Type B pancreatic cell (in vitro differentiated cells): ENCODE measurements around the gene SGIP1. TPM values are rescaled to one million over a fixed set of nuclear protein-coding genes. Genes with fewer than 3 reads are reported as not detected.

Experiments
- DNase-seq: peaks from one replicate; pipeline ENCODE4 v3.0.0; 2021; ENCODE audit warnings: mixed read lengths; ENCODE audit not compliant: unreplicated experiment; ENCODE audit errors: extremely low spot score
- H3K27ac Mint-ChIP-seq: 2 replicates; pipeline ENCODE4 v1.8.0; 2021; ENCODE audit warnings: mild to moderate bottlenecking, mixed read lengths
- H3K27me3 Mint-ChIP-seq: 2 replicates; pipeline ENCODE4 v1.8.0; 2021; ENCODE audit warnings: mixed read lengths
- H3K36me3 Mint-ChIP-seq: 2 replicates; pipeline ENCODE4 v1.8.0; 2021; ENCODE audit warnings: mixed read lengths
- H3K4me1 Mint-ChIP-seq: one replicate; pipeline ENCODE4 v1.8.0; 2021; ENCODE audit warnings: mixed read lengths; ENCODE audit not compliant: unreplicated experiment
- H3K4me3 Mint-ChIP-seq: 2 replicates; pipeline ENCODE4 v1.8.0; 2021; ENCODE audit warnings: mild to moderate bottlenecking, mixed read lengths
- H3K9me3 Mint-ChIP-seq: 2 replicates; pipeline ENCODE4 v1.8.0; 2021; ENCODE audit warnings: mixed read lengths
- CTCF ChIP-seq: fragments of 200-600 bp; sonication (generic); conservative IDR thresholded peaks from 2 replicates; pipeline ENCODE4 v1.5.0; 2021; ENCODE audit warnings: antibody characterized with exemption, mild to moderate bottlenecking
- total RNA-seq: library from RNA; stranded (reverse); gene quantifications from 2 replicates; pipeline ENCODE4 v1.2.1, GENCODE V29; 2021; ENCODE audit warnings: low replicate concordance

SGIP1 gene
- total RNA-seq, 1 donor from 2014 or later: 3.4 TPM

GRCh38 chr1:66648901-66649595, 115.1 kb downstream of the SGIP1 start:
- H3K4me3 Mint-ChIP-seq: no peak overlapping the region
- no peak for TF ChIP-seq CTCF
- H3K36me3 Mint-ChIP-seq: no peaks in the 10 kb centered on the region
- no peaks in the 10 kb centered on the region for H3K9me3 Mint-ChIP-seq
- H3K27ac Mint-ChIP-seq: no peak overlapping the region
- DNase-seq: no peak
- peaks cover 8% of the 10 kb centered on the region for H3K27me3 Mint-ChIP-seq
- no peaks in the 10 kb centered on the region for H3K4me1 Mint-ChIP-seq

- no peaks in the 10 kb centered on the region for H3K9me3 Mint-ChIP-seq
- H3K27ac Mint-ChIP-seq: no peak overlapping the region
- peaks cover 8% of the 10 kb centered on the region for H3K27me3 Mint-ChIP-seq
- TF ChIP-seq CTCF: no peak
- no peak overlapping the region for H3K4me3 Mint-ChIP-seq
- H3K4me1 Mint-ChIP-seq: no peaks in the 10 kb centered on the region
- H3K36me3 Mint-ChIP-seq: no peaks in the 10 kb centered on the region
- no peak for DNase-seq
Measured at GRCh38 chr1:66652556-66652955, 118.6 kb downstream of the SGIP1 start.

- peaks cover 8% of the 10 kb centered on the region for H3K27me3 Mint-ChIP-seq
Measured at GRCh38 chr1:66654643-66655042, 120.7 kb downstream of the SGIP1 start.

GRCh38 chr1:66671455-66671854, 137.5 kb downstream of the SGIP1 start:
- Mint-ChIP-seq H3K9me3 (no peaks in the 10 kb centered on the region), H3K4me1 (no peaks in the 10 kb centered on the region), H3K27me3 (no peaks in the 10 kb centered on the region), H3K4me3 (no peak overlapping the region), H3K36me3 (no peaks in the 10 kb centered on the region), H3K27ac (no peak overlapping the region)
- DNase-seq: no peak
- no peak for TF ChIP-seq CTCF

More at GRCh38 chr1:66654643-66655042, 120.7 kb downstream of the SGIP1 start:
- no peak for TF ChIP-seq CTCF
- H3K9me3 Mint-ChIP-seq: no peaks in the 10 kb centered on the region
- H3K4me1 Mint-ChIP-seq: no peaks in the 10 kb centered on the region
- no peaks in the 10 kb centered on the region for H3K36me3 Mint-ChIP-seq
- no peak overlapping the region for H3K4me3 Mint-ChIP-seq
- DNase-seq: no peak
- H3K27ac Mint-ChIP-seq: no peak overlapping the region

- Mint-ChIP-seq H3K4me1 (peaks cover 7% of the 10 kb centered on the region), H3K36me3 (no peaks in the 10 kb centered on the region), H3K27me3 (no peaks in the 10 kb centered on the region), H3K27ac (no peak overlapping the region), H3K9me3 (no peaks in the 10 kb centered on the region), H3K4me3 (no peak overlapping the region)
- no peak for DNase-seq
- TF ChIP-seq CTCF: no peak
Measured at GRCh38 chr1:66676613-66677298, 142.8 kb downstream of the SGIP1 start.
